HG02759 (cell line): ENCODE measurements around the gene IMPDH2.

ENCODE experiments used
- ATAC-seq: cut with Tn5 transposase; IDR thresholded peaks from one replicate; pipeline ENCODE4 v1.9.1; 2021; ENCODE audit warnings: mild to moderate bottlenecking, moderate library complexity; ENCODE audit not compliant: unreplicated experiment

The IMPDH2 gene

DNA sequence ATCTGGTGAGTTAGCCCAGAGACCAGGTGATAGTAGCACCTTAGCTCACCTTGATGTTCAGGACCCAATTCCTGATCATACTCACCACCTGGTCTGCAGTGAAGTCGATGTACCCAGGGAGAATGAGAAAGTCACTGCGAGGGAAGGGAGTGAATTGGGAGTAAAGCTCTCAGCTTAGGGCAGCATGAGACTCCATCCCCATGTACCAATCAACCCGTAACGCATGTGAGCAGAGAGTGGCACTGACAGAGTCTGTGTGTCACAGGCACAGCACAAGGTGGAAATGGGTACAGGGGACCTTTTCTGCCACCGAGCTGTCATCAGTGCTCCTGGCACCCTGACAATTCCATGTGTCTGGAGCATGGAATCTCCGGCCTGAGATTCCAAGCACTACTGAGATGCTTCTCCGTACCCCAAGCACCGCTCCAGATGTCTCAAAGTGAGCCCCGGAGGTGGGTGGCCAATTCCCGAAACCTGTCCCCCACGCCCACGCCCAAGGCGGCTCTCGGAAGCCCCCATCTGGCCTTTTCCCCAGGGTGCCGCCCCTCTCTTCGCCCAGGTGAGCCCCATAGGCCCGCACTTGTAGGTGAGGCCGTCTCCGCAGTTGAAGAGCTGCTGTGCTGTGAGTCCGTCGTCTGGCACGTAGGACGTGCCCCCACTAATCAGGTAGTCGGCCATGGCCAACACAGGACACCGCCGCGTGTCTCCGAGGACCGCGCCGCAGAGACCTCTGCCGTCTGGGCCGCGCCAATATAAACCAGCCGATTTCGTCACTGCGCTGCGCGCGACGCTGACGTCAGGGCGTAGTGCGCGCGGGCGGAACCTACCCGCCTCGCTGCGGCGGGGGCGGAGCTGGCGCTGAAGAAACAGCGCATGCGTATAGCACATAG is at the start of gene IMPDH2:
TSS of gene IMPDH2 (minus strand) at position 726 of the 890 bp plus-strand sequence. CDS start at position 678, 48 bp downstream.
- ATAC-seq = peak; percentile 92

DNA sequence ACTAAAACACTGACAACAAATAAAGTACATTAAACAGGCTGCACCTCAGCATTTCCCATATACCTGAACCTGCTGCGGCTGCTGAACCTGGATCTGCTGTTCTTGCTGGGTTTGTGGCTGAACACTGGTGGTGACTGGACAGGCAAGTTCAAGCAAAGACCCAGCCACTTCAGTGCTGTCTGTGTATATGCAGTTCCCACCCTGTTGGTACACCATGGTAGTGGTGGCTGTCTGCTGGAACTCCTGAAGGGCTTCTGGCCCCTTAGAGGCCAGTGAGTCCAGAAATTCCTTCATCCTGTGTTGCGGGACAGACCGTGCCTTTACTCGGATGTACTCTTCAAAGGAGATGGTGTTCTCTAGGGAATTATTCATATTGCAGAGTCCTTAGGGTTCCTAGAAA is 47.4 kb upstream of the IMPDH2 start:
- no peak for ATAC-seq

DNA sequence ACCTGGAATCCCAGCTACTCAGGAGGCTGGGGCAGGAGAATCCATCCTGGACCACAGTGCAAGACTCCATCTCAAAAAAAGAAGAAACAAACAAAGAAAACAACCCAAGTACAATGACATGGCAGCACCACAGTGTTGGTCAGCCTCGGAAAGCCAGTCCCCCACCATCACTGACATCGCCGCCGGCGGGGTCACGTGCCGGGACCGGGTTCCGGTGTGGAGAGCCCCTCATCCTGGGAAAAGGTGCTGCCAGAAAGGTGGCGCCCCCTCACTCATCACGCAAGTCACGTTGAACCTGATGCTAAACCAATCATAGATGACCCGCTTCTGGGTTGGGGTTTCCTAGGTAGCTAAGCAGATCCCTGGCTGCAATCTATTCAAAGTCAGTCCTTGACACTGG is 46.9 kb upstream of the IMPDH2 start:
- no peak for ATAC-seq

DNA sequence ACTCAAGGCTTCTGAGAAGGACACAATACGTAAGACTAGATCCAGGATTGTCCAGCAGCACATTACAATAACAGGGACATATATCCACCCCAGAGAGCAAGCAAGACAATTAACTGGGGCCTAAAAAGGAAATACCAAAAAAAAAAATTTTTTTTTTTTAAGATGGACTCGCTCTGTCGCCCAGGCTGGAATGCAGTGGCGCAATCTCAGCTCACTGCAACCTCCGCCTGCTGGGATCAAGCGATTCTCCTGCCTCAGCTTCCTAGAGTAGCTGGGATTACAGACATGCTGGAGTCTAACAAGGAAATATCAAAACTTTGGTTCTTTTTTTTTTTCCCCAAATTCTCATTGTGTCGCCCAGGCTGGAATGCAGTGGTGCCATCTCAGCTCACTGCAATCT is 28.8 kb upstream of the IMPDH2 start:
- ATAC-seq = no peak

DNA sequence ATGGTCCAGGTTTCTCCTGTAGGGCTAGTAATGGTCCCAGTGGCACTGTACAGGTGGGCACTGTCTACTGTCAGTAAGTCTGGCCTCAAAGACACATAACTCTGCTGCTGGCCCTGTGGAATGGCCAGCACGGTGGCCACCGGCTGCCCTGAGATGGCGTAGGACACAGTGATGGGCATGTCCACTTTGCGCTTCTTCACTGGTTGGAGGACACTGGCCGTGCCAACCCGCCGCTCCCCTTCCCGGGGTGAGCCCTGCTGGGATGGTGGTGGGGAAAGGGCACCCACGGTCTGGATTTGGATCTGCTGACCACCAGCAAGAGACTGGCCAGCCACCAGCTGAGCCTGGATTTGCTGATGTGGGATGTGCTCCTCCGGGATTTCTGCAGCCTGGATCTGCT is 28.1 kb upstream of the IMPDH2 start:
- no peak for ATAC-seq

DNA sequence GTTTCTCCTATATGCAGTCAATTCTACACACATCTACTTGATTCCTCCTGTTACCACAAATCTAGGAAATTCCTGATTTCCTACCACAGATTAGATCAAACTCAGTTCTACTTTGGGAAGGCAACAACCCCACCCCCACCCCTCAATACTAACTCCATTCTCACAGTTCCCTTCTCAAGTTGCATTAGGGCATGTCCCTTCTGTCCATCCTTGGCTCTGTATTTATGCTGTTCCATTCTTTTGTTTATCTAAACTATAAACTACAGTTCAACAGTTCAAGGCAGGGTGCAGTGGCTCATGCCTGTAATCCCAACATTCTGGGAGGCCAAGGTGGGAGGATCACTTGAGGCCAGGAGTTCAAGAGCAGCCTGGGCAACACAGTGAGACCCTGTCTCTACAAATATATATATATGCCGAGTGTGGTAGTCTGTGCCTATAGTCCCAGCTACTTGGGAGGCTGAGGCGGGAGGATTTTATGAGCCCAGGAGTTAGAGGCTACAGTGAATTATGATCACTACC is 25.2 kb upstream of the IMPDH2 start:
- no peak for ATAC-seq

DNA sequence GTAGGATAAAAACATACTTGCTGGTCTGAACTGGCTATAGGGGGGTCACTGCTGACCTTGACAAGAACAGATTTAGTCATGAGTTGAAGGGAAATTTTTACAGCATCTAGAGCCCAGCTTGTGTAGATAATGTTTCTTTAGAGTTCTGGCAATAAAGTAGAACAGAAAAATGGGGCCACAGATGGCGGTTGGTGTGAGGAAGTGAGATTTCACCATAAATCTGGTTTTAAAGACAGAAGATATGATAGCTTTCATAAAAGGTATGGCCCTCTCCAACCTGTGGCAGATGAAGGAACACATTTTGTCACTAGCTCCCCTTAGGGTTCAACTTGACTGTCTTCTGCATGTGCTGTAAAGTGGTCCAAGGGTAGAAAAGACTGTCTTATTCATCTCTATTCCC is 24.3 kb upstream of the IMPDH2 start:
- ATAC-seq = no peak

DNA sequence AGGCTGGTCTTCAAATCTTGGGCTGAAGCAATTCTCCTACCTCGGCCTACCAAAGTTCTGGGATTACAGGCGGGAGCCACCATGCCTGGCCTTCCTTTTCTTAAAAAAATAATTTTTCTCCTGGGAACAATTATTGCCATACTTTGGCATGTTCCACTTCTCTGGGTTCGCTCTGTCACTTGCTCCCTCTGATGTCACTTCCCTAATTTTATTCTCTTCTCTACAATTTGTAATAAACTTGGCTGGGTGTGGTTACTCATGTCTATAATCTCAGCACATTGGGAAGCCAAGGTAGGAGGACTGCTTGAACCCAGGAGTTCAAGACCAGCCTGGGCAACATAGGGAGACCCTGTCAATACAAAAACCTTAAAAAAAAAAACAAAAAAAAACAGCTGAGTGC is 6.1 kb upstream of the IMPDH2 start:
- no peak for ATAC-seq

DNA sequence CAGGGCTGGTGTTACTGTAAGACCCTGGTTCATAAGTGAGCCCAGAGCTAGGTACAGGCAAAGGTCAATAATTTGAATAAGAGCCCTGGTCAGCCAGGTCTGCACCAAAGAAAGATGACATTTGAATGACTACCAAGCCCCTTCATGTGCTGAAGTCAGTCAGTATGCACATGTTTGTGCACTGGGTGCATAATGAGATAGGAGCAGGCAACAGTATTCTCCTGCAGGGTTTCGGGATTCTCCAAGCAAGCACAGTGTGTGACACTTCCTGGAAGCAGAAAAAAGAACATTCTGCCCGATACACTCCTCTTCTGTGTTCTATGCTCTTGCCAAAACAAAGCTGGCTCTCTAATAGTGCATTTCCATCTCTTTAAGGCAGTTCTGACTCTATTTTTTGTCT is 5.5 kb upstream of the IMPDH2 start:
- no peak for ATAC-seq

DNA sequence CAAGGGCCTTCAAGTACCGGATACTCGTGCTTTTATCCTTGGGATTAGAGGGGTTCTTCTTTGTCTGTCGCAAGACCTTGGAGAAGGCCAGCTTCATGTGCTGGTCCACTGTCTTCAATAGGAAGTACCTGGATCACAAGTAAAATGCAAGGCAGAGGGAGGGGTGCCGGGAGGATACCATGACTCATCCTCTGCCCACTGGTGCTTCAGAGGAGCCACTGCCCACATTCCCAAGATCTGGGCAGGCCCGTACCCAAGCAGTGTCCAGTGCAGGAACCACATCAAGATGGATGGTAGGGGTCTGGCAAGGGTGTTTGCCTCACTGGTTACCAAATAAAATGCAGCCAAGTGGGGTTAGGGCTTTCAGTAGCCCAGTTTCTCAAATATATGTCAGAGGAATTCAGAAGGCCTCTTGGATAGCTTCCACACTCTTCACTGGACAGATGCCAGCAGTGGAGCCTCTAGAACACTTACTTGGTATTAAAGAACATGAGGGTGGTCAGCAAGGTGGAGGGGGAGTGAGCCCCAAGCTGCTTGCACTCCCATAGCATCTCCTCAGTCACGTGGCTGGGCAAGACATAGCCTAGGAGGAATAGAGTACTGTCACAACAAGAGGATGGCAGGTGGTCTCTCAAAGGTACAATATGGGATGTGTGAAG is 3.6 kb upstream of the IMPDH2 start:
- ATAC-seq = no peak

DNA sequence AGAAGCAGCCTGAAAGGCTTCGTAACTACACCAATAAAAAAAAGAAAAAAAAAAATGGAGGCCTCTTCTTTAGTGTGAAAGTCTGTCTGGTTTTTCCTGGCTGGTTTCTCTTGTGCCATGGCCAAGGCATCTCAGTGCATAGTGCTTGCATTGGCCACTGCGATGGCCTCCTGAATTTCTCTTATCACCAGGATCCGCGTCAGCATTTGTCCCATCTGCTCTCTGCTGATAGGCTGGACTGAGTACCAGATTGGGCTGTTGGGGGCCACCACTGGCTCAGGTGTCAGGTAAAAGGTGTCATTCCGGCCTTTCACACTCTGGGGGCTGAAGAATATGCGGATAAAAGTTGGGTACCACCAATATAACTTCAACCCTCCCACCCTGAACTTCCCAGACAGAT is 1.1 kb upstream of the IMPDH2 start:
- ATAC-seq = no peak

DNA sequence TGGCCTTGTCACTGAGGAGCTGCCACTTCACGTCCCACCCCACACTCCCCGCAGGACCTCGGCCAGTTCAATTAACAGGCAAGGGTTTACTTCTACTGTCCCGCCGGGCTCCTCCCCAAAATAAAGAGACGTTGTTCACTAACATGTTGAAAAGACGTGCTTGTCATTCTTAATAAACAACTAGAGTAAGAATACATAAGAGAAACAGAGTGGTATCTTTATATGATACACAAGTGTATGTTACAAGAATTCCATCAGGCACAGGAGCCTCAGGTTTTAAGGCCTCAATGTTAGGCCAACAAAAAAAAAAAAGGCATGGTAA is 326 bp upstream of the IMPDH2 start:
- no peak for ATAC-seq

DNA sequence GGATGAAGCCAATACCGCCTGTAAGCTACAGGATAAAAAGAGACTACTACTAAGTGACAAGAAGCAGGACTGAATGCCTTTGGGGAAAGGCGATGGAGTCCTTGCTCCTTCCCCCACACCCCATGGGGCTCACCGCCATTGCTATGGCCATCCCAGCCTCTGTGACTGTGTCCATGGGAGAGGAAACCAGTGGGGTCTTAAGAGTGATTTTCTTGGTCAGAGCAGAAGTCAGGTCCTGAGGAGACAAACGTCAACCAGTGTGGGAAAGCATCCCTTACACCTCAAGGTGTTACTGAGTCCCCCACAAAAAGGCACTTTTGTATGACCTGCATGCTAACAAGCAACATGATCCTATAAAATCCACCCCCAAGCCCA is 913 bp downstream of the IMPDH2 start:
- ATAC-seq = no peak

DNA sequence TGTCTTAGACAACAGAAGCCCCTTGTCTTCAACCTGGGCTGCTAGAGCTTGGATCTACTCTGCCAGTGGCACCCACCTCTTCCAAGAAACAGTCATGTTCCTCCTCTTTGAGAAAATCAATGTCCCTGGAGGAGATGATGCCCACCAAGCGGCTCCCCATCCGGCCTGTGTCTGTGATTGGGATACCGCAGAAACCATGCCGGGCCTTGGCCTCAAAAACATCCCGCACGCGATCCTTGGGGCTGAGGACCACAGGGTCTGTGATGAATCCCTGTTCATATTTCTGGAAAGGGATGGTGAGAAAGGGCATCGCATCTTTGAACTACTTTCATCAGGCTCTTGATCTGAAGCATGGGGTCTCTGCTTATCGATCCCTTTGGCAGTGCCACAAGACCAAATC is 1.6 kb downstream of the IMPDH2 start:
- ATAC-seq = no peak

DNA sequence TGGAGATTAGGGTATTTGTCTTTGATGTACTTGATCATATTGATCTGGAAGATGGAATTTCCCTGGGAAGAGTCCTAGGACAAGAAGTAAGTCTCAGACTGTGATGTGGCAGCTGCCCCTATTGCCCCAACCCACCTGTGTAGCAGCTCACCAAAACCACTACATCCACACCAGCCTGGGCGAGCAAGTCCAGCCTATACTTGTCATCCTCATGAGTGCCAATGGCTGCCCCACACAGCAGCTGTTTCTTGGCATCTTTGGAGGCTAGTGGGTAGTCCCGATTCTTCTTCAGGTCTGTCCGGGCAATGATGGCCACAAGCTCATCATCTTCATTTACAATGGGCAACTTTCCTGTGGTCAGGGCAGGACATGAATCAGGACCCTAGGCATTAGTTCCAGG is 2.7 kb downstream of the IMPDH2 start:
- ATAC-seq = no peak

DNA sequence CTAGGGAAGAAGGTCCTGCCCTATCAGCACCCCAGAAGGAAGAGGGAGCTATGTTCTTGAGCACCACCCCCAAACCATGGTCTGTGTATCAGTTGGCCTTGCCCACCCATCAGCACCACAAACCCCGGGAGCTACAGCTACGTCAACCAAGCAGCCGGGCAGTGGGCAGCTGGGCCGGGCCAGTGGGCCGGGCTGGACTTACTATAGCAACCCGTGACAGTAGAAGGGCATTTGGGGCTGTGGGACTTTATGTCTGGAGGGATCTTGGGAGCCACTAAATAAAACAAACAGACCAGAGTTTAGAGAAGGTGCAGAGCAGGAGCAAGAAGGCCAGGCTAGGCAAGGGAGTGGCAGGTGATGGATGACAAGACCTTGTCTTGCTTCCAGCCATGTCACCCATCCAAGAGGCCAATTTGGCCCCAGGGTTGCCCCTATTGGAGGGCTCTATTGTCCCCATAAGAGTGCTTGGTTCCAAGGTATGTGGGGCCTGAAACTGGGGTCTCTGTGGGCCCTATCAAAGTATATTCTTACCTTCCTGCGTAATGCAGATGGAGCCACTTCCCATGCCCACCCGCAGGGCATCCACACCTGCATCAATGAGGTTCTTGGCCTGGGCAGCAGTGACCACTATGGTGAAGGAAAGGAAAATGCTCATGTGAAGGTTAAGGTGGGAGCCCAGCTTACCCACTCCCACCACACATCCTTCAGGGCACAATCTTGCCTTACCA is 3.2 kb downstream of the IMPDH2 start:
- no peak for ATAC-seq

DNA sequence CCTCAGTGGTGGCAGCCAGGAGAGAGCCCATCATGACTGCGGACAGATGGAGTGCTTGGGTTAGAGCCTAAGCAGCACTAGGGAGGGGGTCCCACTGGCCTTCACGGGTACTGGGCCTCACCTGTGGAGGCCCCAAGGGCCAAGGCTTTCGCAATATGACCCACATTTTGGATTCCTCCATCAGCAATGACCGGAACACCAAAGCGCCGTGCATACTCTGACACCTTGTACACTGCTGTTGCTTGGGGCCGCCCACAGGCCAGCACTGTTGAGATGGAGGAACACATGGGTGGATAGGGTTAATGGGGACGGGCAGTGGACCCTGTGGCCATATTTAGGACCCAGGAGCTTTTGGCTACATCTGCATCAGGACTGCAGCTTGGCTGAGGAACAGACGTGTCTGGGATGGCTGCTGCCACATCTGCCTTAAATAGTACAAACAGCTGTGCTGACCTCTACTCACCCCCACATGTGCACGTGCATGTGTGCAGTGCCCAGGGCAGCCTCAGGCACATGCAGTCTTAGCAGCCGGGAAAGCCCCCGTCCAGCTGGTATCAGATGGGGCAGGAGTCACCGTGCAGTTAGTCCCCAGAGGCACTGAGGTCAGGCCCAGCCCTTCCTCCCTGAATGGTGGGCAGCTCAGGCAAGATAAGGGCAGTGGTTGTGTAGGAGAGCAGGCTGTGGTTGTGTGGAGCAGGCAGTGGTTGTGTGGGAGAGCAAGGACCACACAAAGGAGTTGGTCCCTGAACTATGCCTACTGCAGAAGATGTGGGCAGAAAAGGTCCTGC is 4.0 kb downstream of the IMPDH2 start:
- no peak for ATAC-seq

DNA sequence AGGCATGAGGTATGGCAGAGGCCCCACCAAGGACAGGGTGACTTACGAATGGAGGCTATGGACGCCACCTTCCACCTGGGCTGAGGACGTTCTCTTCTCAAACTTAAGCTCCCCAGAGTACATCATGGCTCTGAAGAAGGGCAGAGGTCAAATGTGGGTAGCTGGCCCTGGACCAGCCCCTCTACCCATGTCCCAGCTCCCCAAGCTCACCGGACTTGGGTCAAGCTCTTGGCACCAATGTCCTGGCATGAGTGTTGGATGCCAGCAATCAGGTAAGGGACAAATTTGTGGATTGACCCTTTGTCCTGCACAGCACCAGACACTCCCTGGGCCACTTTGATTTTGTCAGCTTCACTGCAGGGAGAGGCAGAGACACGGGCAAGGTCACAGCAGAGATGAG is 4.7 kb downstream of the IMPDH2 start:
- ATAC-seq = no peak

DNA sequence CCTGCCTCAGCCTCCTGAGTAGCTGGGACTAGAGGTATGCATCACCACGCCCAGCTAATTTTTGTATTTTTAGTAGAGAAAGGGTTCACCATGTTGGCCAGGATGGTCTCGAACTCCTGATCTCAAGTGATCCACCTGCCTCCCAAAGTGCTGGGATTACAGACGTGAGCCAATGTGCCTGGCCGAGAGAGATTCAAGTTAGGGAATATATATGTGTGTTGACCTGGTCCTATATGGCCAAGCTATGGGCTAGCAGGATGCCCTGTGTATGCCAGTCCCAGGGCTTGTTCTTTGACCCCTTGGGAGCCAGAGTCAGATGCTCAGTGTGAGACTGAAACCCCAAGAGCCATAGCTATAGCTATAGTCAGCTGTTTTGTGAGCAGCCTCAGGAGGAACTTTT is 5.4 kb downstream of the IMPDH2 start:
- ATAC-seq = no peak

DNA sequence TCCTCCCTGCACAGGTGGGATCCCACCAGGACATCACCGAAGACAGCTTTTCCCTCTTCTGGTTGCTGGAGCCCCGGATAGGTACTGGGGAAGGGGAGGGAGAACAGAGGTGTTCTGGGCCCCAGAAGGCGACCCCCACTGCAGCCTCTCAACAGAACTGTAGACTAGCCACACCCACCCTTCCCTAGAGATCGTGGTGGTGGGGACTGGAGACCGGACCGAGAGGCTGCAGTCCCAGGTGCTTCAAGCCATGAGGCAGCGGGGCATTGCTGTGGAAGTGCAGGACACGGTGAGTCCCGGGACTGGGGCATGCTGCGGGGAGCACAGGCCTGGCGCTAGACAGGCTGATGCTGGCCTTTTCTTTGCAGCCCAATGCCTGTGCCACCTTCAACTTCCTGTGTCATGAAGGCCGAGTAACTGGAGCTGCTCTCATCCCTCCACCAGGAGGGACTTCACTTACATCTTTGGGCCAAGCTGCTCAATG is 6.5 kb downstream of the IMPDH2 start:
- ATAC-seq = no peak
